GM18511 (cell line): ENCODE results near the gene SFN.
A peak's percentile ranks its signal among the peaks of the same experiment; 100 is the strongest.
"Not testable (repeated sequence)": the region's sequence is repeated elsewhere in the genome, so short reads cannot be mapped to it uniquely, and the experiment has no call there.

ENCODE experiments used
- ATAC-seq: cut with Tn5 transposase; IDR thresholded peaks from one replicate; pipeline ENCODE4 v1.9.1; 2021; ENCODE audit warnings: mild to moderate bottlenecking, moderate library complexity; ENCODE audit not compliant: unreplicated experiment

SFN gene

DNA sequence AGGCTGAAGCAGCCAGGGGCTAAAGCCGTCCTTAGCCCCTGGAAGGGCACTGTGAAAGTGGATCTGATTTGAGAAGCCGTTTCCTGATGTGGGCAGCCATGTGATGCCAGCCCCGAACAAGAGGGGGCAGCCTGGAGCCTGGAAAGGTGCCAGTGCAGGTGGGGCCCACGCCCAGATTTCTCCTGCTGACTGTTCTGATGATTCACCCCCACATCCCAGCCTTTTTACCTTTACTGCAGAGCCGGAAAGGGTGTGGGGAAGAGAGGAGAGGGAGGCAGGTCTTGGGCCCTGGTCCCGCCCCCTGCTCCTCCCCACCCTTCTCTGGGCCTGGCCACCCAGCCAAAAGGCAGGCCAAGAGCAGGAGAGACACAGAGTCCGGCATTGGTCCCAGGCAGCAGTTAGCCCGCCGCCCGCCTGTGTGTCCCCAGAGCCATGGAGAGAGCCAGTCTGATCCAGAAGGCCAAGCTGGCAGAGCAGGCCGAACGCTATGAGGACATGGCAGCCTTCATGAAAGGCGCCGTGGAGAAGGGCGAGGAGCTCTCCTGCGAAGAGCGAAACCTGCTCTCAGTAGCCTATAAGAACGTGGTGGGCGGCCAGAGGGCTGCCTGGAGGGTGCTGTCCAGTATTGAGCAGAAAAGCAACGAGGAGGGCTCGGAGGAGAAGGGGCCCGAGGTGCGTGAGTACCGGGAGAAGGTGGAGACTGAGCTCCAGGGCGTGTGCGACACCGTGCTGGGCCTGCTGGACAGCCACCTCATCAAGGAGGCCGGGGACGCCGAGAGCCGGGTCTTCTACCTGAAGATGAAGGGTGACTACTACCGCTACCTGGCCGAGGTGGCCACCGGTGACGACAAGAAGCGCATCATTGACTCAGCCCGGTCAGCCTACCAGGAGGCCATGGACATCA is at the start of gene SFN:
Gene SFN (plus strand): TSS at position 369 of the 904 bp plus-strand sequence. CDS start 64 bp downstream, at position 433.
- no peak for ATAC-seq

DNA sequence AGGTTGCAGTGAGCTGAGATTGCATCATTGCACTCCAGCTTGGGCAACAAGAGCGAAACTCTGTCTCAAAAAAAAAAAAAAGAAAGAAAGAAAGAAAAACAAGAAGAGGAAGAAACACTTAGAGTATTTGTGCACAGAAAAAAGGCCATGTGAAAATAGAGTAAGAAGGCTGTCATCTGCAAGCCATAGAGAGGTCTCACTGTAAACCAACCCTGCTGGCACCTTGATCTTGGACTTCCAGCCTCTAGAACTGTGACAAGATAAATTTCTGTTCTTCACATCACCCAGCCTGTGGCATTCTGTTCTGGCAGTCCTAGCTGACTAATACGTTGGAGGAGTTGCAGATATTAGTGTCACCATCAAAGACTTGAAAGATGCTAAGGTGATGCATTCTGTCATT is 48.6 kb upstream of the SFN start:
- no peak for ATAC-seq

DNA sequence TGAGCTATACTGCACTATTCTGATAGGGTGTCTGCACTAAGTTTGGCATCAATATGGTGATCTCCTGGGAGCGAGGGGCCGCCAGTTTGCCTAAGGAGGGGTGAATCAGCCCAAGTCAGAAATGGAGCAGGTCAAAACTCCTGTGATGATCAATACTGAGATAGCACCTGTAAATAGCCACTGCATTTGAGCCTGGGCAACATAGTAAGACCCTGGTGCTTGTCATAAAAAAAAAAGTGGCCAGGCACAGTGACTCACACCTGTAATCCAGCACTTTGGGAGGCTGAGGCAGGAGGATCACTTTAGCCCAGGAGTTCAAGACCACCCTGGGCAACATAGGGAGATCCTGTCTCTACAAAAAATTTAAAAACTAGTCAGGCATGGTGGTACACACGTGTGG is 48.1 kb upstream of the SFN start:
- no peak for ATAC-seq

- peak; percentile 91 for ATAC-seq
Observed at GRCh38 chr1:26820784-26821269, 42.1 kb upstream of the SFN start.

GRCh38 chr1:26822737-26823395 is 40.1 kb upstream of the SFN start:
- no peak for ATAC-seq

DNA sequence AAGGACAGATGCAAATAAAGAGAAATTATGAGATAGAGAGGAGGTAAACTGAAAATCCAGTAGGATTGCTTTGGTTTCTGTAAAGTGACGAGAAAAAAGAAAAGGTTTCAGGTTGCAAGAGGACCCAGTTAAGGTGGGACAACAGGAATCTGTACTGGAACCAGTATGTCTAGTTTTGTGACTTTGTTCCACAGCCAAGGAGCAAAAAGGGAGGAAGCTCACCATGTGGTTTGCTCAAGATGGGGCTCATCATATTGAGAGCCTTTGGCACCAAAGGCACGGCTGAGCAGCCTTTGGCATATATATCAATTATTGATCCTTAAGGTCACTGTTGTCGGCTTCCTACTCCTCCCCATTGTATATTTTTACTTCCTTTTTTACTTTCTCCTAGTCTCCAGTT is 38.2 kb upstream of the SFN start:
- no peak for ATAC-seq

- peak; percentile 80 for ATAC-seq
Observed at GRCh38 chr1:26826261-26827105, 36.5 kb upstream of the SFN start, which contains the start of gene ZDHHC18. Gene ZDHHC18, plus strand, starts transcription at chr1:26826688. Its CDS starts 117 bp downstream, at chr1:26826805.

DNA sequence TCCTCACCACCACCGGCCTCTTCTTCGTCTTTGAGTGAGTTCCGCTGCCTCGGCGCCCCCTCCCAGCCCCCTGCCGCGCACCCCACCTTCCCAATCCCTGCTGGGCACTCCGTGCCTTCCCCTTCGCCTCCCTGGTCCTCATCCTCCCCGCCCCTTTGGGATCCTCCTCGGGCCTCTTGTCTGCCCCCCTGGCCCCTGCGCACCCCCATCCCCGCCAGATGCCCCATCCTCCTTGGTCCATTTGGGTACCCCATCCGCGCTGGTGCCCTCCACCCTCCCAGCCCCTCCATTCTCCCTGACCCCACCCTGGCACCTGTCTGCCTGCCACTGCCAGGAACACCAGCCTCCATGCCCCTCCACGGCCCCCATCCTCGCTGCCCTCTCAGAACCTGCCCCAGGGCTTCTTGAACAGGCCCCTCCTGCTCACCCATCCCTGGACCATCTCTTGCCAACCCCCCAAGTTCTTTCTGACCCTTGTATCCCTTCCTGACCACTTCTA is 35.8 kb upstream of the SFN start:
- ATAC-seq = no peak

DNA sequence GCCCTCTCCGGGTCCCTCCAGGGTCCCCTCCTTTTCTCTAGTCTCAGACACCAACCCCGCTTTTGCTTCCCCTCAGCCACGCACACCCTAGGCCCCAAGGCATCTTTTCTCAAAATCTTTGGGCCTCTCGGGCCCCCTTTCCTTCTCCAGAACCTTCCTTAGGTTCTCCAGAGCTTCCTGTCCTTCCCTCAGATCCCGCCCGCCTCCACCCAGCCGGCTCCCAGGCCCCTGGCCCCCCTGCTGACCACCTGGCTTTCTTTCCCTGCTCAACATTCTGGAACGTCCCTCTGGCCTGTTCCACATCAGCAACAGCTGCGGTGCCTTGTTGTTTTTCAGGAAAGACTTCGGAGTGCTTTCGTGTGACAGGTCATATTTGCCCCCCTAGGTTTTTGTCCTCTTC is 35.3 kb upstream of the SFN start:
- ATAC-seq = no peak

- ATAC-seq = no peak
Observed at GRCh38 chr1:26828411-26828991, 34.4 kb upstream of the SFN start.

DNA sequence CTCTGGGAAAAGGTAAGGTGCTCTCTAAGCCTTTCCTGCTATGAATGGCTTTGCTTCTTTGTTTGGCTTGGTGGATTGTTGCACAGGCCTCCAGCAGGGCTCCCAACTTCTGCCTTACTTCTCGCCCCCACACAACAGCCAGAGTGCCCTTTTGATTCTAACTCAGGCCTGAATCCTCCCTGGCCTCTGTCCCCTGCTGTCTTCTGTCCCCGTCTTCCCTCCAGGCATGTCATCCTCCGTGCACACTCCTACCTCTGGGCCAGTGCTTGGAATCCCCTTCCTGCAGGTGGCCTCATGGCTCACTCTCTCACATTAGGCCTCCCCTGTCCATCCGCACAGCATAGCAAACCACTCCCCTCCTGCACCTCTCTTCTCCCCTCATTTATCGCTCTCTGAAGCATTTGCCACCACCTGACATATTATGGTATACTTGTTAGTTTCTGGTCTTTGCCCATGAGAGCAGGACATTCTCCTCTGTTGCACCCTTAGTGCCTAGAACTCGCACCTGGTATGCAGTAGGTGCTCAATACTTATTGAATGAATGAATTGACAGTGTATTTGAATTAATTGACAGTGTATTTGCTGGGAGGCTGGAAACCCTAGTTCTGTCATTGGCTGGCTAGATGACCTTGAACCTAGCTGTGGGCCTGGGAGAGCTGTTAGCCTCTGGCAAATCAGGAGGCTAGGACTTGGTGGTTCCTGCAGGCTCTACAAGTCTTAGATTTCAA is 33.6 kb upstream of the SFN start:
- no peak for ATAC-seq

GRCh38 chr1:26831059-26831458 is 31.9 kb upstream of the SFN start:
- no peak for ATAC-seq

DNA sequence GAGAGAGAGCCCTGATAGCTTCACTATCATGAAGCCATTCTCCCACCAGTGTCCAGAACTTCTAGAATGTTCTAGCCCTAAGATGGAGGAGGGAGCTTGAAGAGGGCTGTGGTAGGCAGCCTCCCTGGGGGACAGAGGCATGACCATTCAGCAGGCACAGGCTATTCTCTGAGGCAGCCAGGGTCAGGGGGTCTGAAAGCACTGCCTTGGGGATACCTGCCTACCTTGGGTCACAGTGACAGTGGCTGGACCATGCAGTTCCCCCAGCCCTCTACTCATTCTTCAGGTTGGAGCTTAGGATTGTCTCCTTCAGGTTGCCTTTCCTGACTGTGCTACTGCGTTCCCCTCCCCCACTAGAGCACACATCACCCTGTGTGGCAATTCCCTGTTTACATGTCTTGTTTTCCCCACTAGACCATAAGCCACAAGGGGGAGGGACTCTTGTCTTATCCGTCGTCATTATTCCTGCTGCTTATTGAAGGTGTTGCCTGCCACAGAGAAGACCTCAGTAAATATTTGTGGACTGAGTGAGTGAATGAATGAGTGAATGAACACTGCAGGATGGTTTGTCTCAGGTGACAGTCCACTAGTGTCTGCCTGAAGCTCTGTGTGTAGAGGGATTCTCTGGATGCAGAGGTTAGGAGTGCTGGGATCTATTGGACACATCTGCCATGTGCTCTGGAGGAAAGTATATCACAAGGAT is 31.3 kb upstream of the SFN start:
- no peak for ATAC-seq

- ATAC-seq = no peak
Observed at GRCh38 chr1:26832249-26832960, 30.5 kb upstream of the SFN start.

GRCh38 chr1:26833432-26834405 is 29.2 kb upstream of the SFN start:
- ATAC-seq = peak; percentile 86

- not testable (repeated sequence) for ATAC-seq
Observed at GRCh38 chr1:26837665-26838064, 25.3 kb upstream of the SFN start.
